ENCODE results near the gene WIPI1. TPM values are rescaled to one million over a fixed set of nuclear protein-coding genes. Genes with fewer than 3 reads are reported as not detected.

WIPI1 gene
- total RNA-seq, 6 experiments from 2014 or later, result 62.6 to 90.9 (median 84.9) TPM

DNA sequence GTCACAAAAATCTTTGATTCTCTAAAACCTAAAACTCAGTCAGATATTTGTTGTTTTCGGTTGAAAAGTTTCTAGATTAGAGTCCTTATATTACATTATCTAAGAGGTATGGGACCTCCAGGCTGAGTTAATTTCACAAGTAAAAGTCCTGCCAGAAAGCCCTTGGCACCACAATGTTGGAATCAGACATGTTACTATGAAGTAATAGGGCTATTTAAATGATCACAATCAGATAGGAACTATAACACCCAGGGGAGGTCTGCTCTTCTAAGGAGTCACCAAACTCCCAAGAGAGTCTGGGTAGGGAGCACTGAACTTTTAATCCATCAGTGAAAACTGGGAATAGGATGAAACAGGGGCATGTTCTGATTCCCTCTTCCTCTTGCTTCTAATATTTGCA, 54.2 kb downstream of the WIPI1 start:
- peaks cover 24% of the 10 kb centered on the region for H3K4me1 Mint-ChIP-seq (ENCODE audit: low read depth)
- TF ChIP-seq, protein P1, sequence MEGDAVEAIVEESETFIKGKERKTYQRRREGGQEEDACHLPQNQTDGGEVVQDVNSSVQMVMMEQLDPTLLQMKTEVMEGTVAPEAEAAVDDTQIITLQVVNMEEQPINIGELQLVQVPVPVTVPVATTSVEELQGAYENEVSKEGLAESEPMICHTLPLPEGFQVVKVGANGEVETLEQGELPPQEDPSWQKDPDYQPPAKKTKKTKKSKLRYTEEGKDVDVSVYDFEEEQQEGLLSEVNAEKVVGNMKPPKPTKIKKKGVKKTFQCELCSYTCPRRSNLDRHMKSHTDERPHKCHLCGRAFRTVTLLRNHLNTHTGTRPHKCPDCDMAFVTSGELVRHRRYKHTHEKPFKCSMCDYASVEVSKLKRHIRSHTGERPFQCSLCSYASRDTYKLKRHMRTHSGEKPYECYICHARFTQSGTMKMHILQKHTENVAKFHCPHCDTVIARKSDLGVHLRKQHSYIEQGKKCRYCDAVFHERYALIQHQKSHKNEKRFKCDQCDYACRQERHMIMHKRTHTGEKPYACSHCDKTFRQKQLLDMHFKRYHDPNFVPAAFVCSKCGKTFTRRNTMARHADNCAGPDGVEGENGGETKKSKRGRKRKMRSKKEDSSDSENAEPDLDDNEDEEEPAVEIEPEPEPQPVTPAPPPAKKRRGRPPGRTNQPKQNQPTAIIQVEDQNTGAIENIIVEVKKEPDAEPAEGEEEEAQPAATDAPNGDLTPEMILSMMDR (IDR thresholded peaks at IDR 0.05), result no peak
- peaks cover 7% of the 10 kb centered on the region for H3K36me3 Mint-ChIP-seq (ENCODE audit: low read depth)
- peaks cover 17% of the 10 kb centered on the region; the same call in 1 of the 2 replicates for H3K9me3 Mint-ChIP-seq
- no peak for DNase-seq
- H3K27me3 Mint-ChIP-seq (ENCODE audit: insufficient read depth), result peaks cover 1% of the 10 kb centered on the region
- no peak overlapping the region for H3K4me3 Mint-ChIP-seq
- no peak overlapping the region for H3K27ac Mint-ChIP-seq

DNA sequence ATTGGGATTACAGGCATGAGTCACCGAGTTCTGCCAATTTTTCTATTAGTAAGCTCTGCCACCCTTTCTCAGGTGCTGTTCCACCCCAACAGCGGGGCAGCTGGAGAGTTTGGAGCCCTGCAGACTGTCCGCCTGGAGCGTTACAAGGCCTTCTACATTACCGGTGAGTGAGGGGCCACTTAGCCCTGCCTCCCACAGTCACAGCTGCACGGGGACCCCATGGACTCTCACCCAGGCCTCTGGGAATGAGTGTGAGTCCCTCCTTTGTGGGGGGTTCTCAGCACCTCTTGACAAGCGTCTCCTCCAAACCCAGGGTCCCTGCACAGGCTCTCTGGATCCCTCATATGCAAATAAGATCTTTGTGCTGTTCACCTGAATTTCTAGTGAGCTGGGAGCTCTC, 56.0 kb downstream of the WIPI1 start:
- no peak overlapping the region for H3K27ac Mint-ChIP-seq
- peaks cover 7% of the 10 kb centered on the region for H3K36me3 Mint-ChIP-seq (ENCODE audit: low read depth)
- H3K27me3 Mint-ChIP-seq (ENCODE audit: insufficient read depth), result peaks cover 1% of the 10 kb centered on the region
- H3K4me3 Mint-ChIP-seq, result no peak overlapping the region
- H3K4me1 Mint-ChIP-seq (ENCODE audit: low read depth), result peaks cover 24% of the 10 kb centered on the region
- peaks cover 12% of the 10 kb centered on the region; the same call in 1 of the 2 replicates for H3K9me3 Mint-ChIP-seq
- DNase-seq, result no peak
- TF ChIP-seq, protein P1 (IDR thresholded peaks at IDR 0.05), result no peak

DNA sequence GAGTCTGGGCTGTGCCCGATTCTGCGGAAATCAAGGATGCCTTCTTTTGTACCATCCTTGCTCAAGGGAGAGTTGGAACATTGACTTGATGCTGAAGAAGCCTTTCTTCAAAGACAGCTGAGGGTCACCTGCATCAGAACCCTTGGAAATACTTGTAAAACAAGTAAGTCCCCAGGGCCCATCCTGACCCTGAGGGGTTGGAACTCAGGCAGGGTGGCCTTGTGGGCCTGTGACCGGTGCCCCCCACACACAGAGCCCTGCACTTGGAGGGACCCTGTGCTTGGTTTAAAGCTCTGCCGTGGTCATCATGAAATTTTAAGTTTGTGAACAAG, 56.9 kb downstream of the WIPI1 start:
- Mint-ChIP-seq H3K4me3 (no peak overlapping the region), H3K36me3 (ENCODE audit: low read depth) (peaks cover 7% of the 10 kb centered on the region), H3K4me1 (ENCODE audit: low read depth) (peaks cover 24% of the 10 kb centered on the region), H3K27me3 (ENCODE audit: insufficient read depth) (peaks cover 1% of the 10 kb centered on the region), H3K27ac (no peak overlapping the region), H3K9me3 (peaks cover 11% of the 10 kb centered on the region; the same call in 1 of the 2 replicates)
- TF ChIP-seq, protein P1 (IDR thresholded peaks at IDR 0.05), result no peak
- no peak for DNase-seq

DNA sequence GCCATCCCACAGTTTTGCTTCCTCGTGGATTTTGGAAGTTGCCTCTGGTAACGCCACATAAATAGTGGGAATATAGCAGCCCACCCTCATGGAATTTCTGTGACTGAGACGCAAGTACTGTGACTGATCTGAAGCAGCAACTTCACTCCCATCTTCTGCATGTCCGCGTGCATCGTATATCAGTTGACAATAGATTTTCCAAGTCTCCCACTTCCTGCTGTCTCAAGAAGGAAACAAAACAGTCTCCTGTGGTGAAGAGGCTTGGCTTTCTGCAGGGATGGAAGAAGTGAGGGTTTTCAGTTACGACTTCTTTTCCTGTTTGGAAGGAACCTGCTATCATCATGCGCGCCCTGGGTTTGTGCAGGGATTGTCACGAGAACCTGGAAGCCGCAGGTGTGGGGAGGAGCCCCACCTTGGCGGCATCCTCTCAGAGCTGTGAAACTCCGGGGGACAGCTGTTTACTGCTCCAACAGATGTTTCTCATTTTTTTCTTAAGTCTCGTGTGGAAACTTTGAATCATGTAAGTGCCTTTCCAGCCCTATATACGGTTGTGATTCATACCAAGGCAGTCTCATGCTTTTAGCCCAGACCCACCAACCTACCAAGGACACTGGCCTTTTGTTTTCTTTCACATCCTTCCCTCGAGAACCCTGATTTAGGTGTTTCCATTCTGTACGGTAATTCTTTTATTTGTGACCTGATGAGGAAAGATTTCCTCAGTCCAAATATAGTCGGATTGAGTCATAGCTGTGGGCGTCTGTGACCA, 57.5 kb downstream of the WIPI1 start:
- peak; percentile 16 for DNase-seq
- Mint-ChIP-seq H3K4me3 (peak overlapping the region; percentile 39), H3K9me3 (peaks cover 6% of the 10 kb centered on the region; the same call in 1 of the 2 replicates), H3K27me3 (ENCODE audit: insufficient read depth) (peaks cover 1% of the 10 kb centered on the region), H3K36me3 (ENCODE audit: low read depth) (peaks cover 5% of the 10 kb centered on the region), H3K27ac (peak overlapping the region; percentile 31; the same call in 1 of the 2 replicates), H3K4me1 (ENCODE audit: low read depth) (peaks cover 24% of the 10 kb centered on the region)
- TF ChIP-seq, protein P1 (IDR thresholded peaks at IDR 0.05), result no peak

DNA sequence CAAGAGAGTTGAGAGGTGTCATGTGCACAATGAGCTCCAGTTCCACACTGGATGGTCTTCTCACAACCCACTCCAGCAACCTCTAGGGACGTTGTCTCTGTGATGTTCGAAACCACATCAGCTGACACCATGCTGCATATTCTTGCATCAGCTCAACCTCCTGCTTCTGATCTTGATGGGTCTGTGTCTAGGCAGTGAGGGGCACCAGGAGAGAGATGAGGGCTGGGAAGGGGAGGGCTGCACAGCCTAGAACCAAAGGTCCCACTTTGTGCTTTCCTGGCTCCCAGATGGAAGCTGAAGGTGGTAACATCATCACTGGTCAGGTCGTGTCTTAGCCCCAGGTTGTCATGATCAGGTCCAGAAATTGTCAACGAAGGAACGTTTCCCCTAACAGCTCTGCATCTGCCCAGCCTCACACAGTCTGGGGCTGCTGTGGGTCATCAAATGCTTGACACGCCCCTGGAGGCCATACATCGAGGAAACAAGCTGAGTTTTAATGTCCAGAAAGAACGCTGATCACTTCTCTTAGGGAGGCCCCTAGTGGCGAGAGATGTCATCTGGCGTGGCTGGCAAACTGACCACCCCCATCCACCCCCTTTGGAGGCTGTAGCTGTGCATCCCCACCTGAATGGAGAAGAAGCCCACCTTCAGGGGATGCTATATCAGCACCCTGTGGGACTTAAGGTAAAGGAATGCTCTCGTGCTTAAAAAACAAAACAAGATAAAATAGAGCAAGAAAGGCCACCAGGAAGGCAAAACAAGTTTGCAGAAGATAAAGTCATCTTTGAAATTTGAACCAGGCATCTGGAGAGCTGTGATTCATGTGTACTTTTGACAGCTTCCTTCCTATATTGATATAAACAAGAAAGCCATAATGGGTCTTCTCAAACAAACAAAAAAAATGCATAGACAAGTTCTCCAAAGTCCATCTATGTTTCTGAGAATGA, 58.3 kb downstream of the WIPI1 start:
- Mint-ChIP-seq H3K9me3 (no peaks in the 10 kb centered on the region), H3K27me3 (ENCODE audit: insufficient read depth) (peaks cover 1% of the 10 kb centered on the region), H3K4me3 (peak overlapping the region; percentile 46; the same call in 1 of the 2 replicates), H3K36me3 (ENCODE audit: low read depth) (no peaks in the 10 kb centered on the region), H3K27ac (0 out of 2 replicates have a peak overlapping the region, but pooled peaks have one; percentile 30), H3K4me1 (ENCODE audit: low read depth) (peaks cover 24% of the 10 kb centered on the region)
- DNase-seq, result peak; percentile 71
- TF ChIP-seq, protein P1 (IDR thresholded peaks at IDR 0.05), result peak; percentile 92

Data from HFFc6 (cell line).